ENCODE measurements around the gene MAN1A1.

- no peak for TF ChIP-seq POLR2AphosphoS5 (IDR thresholded peaks at IDR 0.05; ENCODE audit: low read depth)
- TF ChIP-seq CTCF (IDR thresholded peaks at IDR 0.05; ENCODE audit: insufficient read depth, low read length) = no peak
- TF ChIP-seq SPI1 (IDR thresholded peaks at IDR 0.05; ENCODE audit: borderline replicate concordance, low read depth) = no peak
- TF ChIP-seq GABPA (IDR thresholded peaks at IDR 0.05; ENCODE audit: low read depth) = no peak
These were observed 179.0 kb downstream of the MAN1A1 start for GRCh38 chr6:119170447-119171087.

Data from HL-60 (cell line).